Thyroid gland (tissue), 4 donors: Measurements from ENCODE around the gene STAU1. TPM values are rescaled to one million over a fixed set of nuclear protein-coding genes. Genes with fewer than 3 reads are reported as not detected.

Source experiments
- DNase-seq, 2 donors: peaks; one replicate each; pipeline ENCODE4 v3.0.0-alpha.2; 2019
- H3K27ac ChIP-seq, 3 donors: fragments of 200-600 bp; sonication (generic); 1 replicate in 2 of 3; 2 replicates in 1 of 3; pipeline ENCODE4 v1.5.1; 2016 to 2019; ENCODE audit warnings: mild to moderate bottlenecking in 1 of 3, moderate library complexity in 1 of 3
- H3K27me3 ChIP-seq: fragments of 200-600 bp; sonication (generic); one replicate; pipeline ENCODE4 v1.5.1; 2019
- H3K36me3 ChIP-seq, 2 donors: fragments of 200-600 bp; sonication (generic); one replicate each; pipeline ENCODE4 v1.5.1; 2016 to 2019
- H3K4me1 ChIP-seq, 2 donors: fragments of 200-600 bp; sonication (generic); one replicate each; pipeline ENCODE4 v1.5.1; 2017 to 2019
- H3K4me3 ChIP-seq, 3 donors: fragments of 200-600 bp; sonication (generic); replicated peaks in 1 of 3; 1 replicate in 2 of 3; 2 replicates in 1 of 3; pipeline ENCODE4 v1.5.1; 2016; ENCODE audit warnings: mild to moderate bottlenecking in 1 of 3
- H3K9me3 ChIP-seq: fragments of 200-600 bp; sonication (generic); one replicate; pipeline ENCODE4 v1.5.1; 2017
- CTCF ChIP-seq, 6 experiments: fragments of 200-600 bp in 3 of 6; fragments of 450-650 bp in 3 of 6; sonication (generic) in 3 of 6; IDR thresholded peaks; one replicate each; pipeline ENCODE4 v1.5.1; 2016 to 2019; ENCODE audit warnings: antibody characterized with exemption in 6 of 6, mild to moderate bottlenecking in 2 of 6, inconsistent platforms in 1 of 6, moderate library complexity in 1 of 6
- POLR2A ChIP-seq, 2 donors: fragments of 450-650 bp; IDR thresholded peaks; one replicate each; pipeline ENCODE4 v1.6.1; 2017; ENCODE audit warnings: antibody characterized with exemption in 2 of 2, mild to moderate bottlenecking in 2 of 2, moderate library complexity in 1 of 2
- WGBS, 2 donors: methylation state at CpG; one replicate each; pipeline ENCODE4 v1.1.5; 2017; 5-methylcytosine and 5-hydroxymethylcytosine counted together
- intact Hi-C: fragments of 100-400 bp; cut with DNase I; formaldehyde crosslinking; loops from one replicate; pipeline ENCODE4 v1.15.1; 2023
- total RNA-seq, 4 donors: library from RNA; depleted of rRNA; stranded (reverse); fragments of >200 nt; gene quantifications; one replicate each; pipeline ENCODE4 v1.2.3, GENCODE V29; 2016

The STAU1 gene
- total RNA-seq, 4 donors from 2014 or later: 154 to 231 (median 167) TPM

- 87 to 92% methylated on average over 5 of the region's 5 CpGs for WGBS, 2 donors
- DNase-seq: no peak
- TF ChIP-seq POLR2A (IDR thresholded peaks at IDR 0.05): no peak
- TF ChIP-seq CTCF (IDR thresholded peaks at IDR 0.05): no peak
- peaks cover 0 to 4% of the 10 kb centered on the region in 2 donors for H3K36me3 ChIP-seq
- no peaks in the 10 kb centered on the region for H3K9me3 ChIP-seq
- H3K27me3 ChIP-seq: no peaks in the 10 kb centered on the region
- peaks cover 58 to 69% of the 10 kb centered on the region in 2 donors for H3K4me1 ChIP-seq
- H3K27ac ChIP-seq: peak overlapping the region; percentile 33 to 51 (median 45)
- intact Hi-C loops: no loop called here
- no peak overlapping the region for H3K4me3 ChIP-seq
Measured at GRCh38 chr20:49165611-49166010, 22.5 kb downstream of the STAU1 start.

- 99% methylated on average over 5 of the region's 5 CpGs for WGBS, 2 donors
Measured at GRCh38 chr20:49163696-49164095, 24.4 kb downstream of the STAU1 start.

GRCh38 chr20:49161428-49162152 lies 26.5 kb downstream of the STAU1 start:
- peaks cover 25 to 36% of the 10 kb centered on the region in 2 donors for H3K4me1 ChIP-seq
- H3K36me3 ChIP-seq: peaks cover 0 to 4% of the 10 kb centered on the region in 2 donors
- intact Hi-C loops: no loop called here
- DNase-seq: no peak
- no peak overlapping the region for H3K4me3 ChIP-seq
- no peak overlapping the region for H3K27ac ChIP-seq
- TF ChIP-seq POLR2A (IDR thresholded peaks at IDR 0.05): no peak
- no peak for TF ChIP-seq CTCF (IDR thresholded peaks at IDR 0.05)
- WGBS, 2 donors: 90% methylated on average over 6 of the region's 6 CpGs
- H3K27me3 ChIP-seq: no peaks in the 10 kb centered on the region
- H3K9me3 ChIP-seq: no peaks in the 10 kb centered on the region

More at GRCh38 chr20:49163696-49164095, 24.4 kb downstream of the STAU1 start:
- intact Hi-C loops: no loop called here
- H3K9me3 ChIP-seq: no peaks in the 10 kb centered on the region
- TF ChIP-seq POLR2A (IDR thresholded peaks at IDR 0.05): no peak
- TF ChIP-seq CTCF (IDR thresholded peaks at IDR 0.05): no peak
- peaks cover 0 to 4% of the 10 kb centered on the region in 2 donors for H3K36me3 ChIP-seq
- H3K4me1 ChIP-seq: peaks cover 41 to 56% of the 10 kb centered on the region in 2 donors
- no peak for DNase-seq
- H3K27ac ChIP-seq: peak overlapping the region in 1 of 3 donors; percentile 51
- no peaks in the 10 kb centered on the region for H3K27me3 ChIP-seq
- H3K4me3 ChIP-seq: no peak overlapping the region

- peaks cover 0 to under 1% of the 10 kb centered on the region in 2 donors for H3K36me3 ChIP-seq
- H3K4me1 ChIP-seq: peaks cover 12 to 23% of the 10 kb centered on the region in 2 donors
- H3K27me3 ChIP-seq: no peaks in the 10 kb centered on the region
- H3K27ac ChIP-seq: no peak overlapping the region
- DNase-seq: no peak
- intact Hi-C loops: no loop called here
- TF ChIP-seq CTCF (IDR thresholded peaks at IDR 0.05): no peak
- no peak for TF ChIP-seq POLR2A (IDR thresholded peaks at IDR 0.05)
- H3K4me3 ChIP-seq: no peak overlapping the region
- WGBS, 2 donors: 86 to 90% methylated on average over 9 of the region's 9 CpGs
- H3K9me3 ChIP-seq: no peaks in the 10 kb centered on the region
Measured at GRCh38 chr20:49160057-49160929, 27.8 kb downstream of the STAU1 start.
